Testis (tissue), 3 donors: ENCODE results near the gene SMAP2. TPM values are rescaled to one million over a fixed set of nuclear protein-coding genes. Genes with fewer than 3 reads are reported as not detected.

Experiments
- DNase-seq: peaks from one replicate; pipeline ENCODE4 v3.0.0-alpha.2; 2019
- H3K27ac ChIP-seq, 2 donors: fragments of 200-600 bp; sonication (generic); one replicate each; pipeline ENCODE4 v1.5.1; 2019
- H3K27me3 ChIP-seq: fragments of 200-600 bp; sonication (generic); one replicate; pipeline ENCODE4 v1.5.1; 2019
- H3K36me3 ChIP-seq: fragments of 200-600 bp; sonication (generic); one replicate; pipeline ENCODE4 v1.5.1; 2017; ENCODE audit warnings: low read depth; ENCODE audit errors: missing control alignments
- H3K4me1 ChIP-seq: fragments of 200-600 bp; sonication (generic); one replicate; pipeline ENCODE4 v1.5.1; 2019
- H3K4me3 ChIP-seq, 2 donors: fragments of 200-600 bp; sonication (generic); one replicate each; pipeline ENCODE4 v1.5.1; 2017 to 2019
- H3K9me3 ChIP-seq: fragments of 200-600 bp; sonication (generic); one replicate; pipeline ENCODE4 v1.5.1; 2017
- POLR2A ChIP-seq: fragments of 450-650 bp; IDR thresholded peaks from one replicate; pipeline ENCODE4 v1.6.1; 2017; ENCODE audit warnings: antibody characterized with exemption, mild to moderate bottlenecking, moderate library complexity
- WGBS, 2 donors: methylation state at CpG; one replicate each; pipeline ENCODE4 v1.1.5; 2018; 5-methylcytosine and 5-hydroxymethylcytosine counted together
- intact Hi-C: fragments of 100-400 bp; cut with DNase I; formaldehyde crosslinking; loops from one replicate; pipeline ENCODE4 v1.15.1; 2023; ENCODE audit warnings: low total_unique reads
- polyA plus RNA-seq: library from polyadenylated mRNA; stranded (reverse); fragments of 350-450 nt; fragmentation: Illumina TruSeq; extraction: RNeasy Lipid Tissue Mini Kit (QIAGEN cat#74804); gene quantifications from one replicate; pipeline ENCODE4 v1.2.3, GENCODE V29; 2014; ENCODE audit warnings: low read depth, low replicate concordance; ENCODE audit not compliant: insufficient read depth
- total RNA-seq, 2 donors: library from RNA; depleted of rRNA; stranded (reverse); fragments of >200 nt; gene quantifications; one replicate each; pipeline ENCODE4 v1.2.3, GENCODE V29; 2016
- TF ChIP-seq, protein P1 (sequence below), 3 experiments: fragments of 450-650 bp in 2 of 3; fragments of 200-600 bp in 1 of 3; sonication (generic) in 1 of 3; IDR thresholded peaks; one replicate each; pipeline ENCODE4 v1.5.1; 2016 to 2019; ENCODE audit warnings: antibody characterized with exemption in 3 of 3, mild to moderate bottlenecking in 2 of 3, moderate library complexity in 1 of 3

Gene SMAP2
- total and polyA plus RNA-seq, 3 donors from 2014 or later, result 23.0 to 44.3 (median 27.1) TPM

DNA sequence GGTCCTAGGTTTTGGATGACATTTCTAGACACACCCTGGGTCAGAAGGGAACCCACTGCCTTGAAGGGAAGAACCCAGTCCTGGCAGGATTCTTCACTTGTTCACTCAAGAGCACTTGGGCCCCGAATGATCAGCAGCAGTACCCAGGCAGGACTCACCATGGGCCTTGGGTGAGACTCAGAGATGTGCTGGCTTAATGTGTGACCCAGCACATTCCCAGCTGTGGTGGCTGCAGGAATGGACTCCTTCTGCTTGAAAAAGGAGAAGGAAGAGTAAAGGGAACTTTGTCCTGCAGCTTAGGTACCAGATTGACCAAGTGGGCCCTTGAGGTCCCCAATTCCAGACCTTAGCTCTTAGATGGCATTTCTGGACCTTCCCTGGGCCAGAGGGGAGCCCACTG is 12.3 kb upstream of the SMAP2 start:
- H3K4me1 ChIP-seq, result no peaks in the 10 kb centered on the region
- WGBS, 2 donors, result 100% methylated on average over 1 of the region's 1 CpG
- no peaks in the 10 kb centered on the region for H3K9me3 ChIP-seq
- no peak overlapping the region for H3K4me3 ChIP-seq
- intact Hi-C loops, result no loop called here
- H3K27me3 ChIP-seq, result no peaks in the 10 kb centered on the region
- TF ChIP-seq POLR2A, result no peak
- TF ChIP-seq, protein P1, sequence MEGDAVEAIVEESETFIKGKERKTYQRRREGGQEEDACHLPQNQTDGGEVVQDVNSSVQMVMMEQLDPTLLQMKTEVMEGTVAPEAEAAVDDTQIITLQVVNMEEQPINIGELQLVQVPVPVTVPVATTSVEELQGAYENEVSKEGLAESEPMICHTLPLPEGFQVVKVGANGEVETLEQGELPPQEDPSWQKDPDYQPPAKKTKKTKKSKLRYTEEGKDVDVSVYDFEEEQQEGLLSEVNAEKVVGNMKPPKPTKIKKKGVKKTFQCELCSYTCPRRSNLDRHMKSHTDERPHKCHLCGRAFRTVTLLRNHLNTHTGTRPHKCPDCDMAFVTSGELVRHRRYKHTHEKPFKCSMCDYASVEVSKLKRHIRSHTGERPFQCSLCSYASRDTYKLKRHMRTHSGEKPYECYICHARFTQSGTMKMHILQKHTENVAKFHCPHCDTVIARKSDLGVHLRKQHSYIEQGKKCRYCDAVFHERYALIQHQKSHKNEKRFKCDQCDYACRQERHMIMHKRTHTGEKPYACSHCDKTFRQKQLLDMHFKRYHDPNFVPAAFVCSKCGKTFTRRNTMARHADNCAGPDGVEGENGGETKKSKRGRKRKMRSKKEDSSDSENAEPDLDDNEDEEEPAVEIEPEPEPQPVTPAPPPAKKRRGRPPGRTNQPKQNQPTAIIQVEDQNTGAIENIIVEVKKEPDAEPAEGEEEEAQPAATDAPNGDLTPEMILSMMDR (IDR thresholded peaks at IDR 0.05), result no peak
- H3K27ac ChIP-seq, result no peak overlapping the region
- no peaks in the 10 kb centered on the region for H3K36me3 ChIP-seq
- no peak for DNase-seq

DNA sequence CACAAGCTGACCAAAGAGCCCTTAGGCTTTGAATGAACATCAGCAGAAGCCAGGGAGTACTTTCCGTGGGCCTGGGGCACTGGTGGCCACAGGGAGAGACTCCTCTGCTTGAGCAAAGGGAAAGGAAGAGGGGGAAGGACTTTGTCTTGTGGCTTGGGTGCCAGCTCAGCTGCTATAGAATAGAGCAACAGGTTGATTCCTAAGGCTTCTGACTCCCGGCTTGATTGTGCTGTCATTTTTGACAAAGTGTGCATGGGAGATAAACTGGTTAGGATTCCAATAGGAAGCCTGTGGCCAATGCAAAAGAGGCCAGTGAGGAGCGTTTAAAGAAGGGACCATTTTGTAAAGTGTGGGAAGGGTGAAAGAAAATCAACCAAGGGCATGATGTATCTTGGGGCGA is 11.9 kb upstream of the SMAP2 start:
- Histone ChIP-seq H3K9me3 (no peaks in the 10 kb centered on the region), H3K27me3 (no peaks in the 10 kb centered on the region), H3K4me3 (no peak overlapping the region), H3K27ac (no peak overlapping the region), H3K36me3 (no peaks in the 10 kb centered on the region), H3K4me1 (no peaks in the 10 kb centered on the region)
- no peak for DNase-seq
- no peak for TF ChIP-seq POLR2A
- TF ChIP-seq, protein P1 (IDR thresholded peaks at IDR 0.05), result no peak
- 85 to 95% methylated on average over 4 of the region's 4 CpGs for WGBS, 2 donors
- intact Hi-C loops, result no loop called here

GRCh38 chr1:40362199-40362598 is 11.3 kb upstream of the SMAP2 start:
- TF ChIP-seq, protein P1 (IDR thresholded peaks at IDR 0.05), result no peak
- TF ChIP-seq POLR2A, result no peak
- 86 to 93% methylated on average over 2 of the region's 2 CpGs for WGBS, 2 donors
- no peak for DNase-seq

GRCh38 chr1:40362699-40363098 is 10.8 kb upstream of the SMAP2 start:
- H3K9me3 ChIP-seq, result no peaks in the 10 kb centered on the region
- DNase-seq, result no peak
- H3K4me3 ChIP-seq, result no peak overlapping the region
- TF ChIP-seq, protein P1 (IDR thresholded peaks at IDR 0.05), result no peak
- TF ChIP-seq POLR2A, result no peak
- H3K27ac ChIP-seq, result no peak overlapping the region
- 32 to 37% methylated on average over 2 of the region's 2 CpGs for WGBS, 2 donors
- no peaks in the 10 kb centered on the region for H3K36me3 ChIP-seq
- intact Hi-C loops, result no loop called here
- H3K4me1 ChIP-seq, result no peaks in the 10 kb centered on the region
- H3K27me3 ChIP-seq, result no peaks in the 10 kb centered on the region

More at GRCh38 chr1:40362199-40362598, 11.3 kb upstream of the SMAP2 start:
- H3K27me3 ChIP-seq, result no peaks in the 10 kb centered on the region
- H3K4me1 ChIP-seq, result no peaks in the 10 kb centered on the region
- no peaks in the 10 kb centered on the region for H3K9me3 ChIP-seq
- intact Hi-C loops, result no loop called here
- no peaks in the 10 kb centered on the region for H3K36me3 ChIP-seq
- no peak overlapping the region for H3K4me3 ChIP-seq
- H3K27ac ChIP-seq, result no peak overlapping the region

- TF ChIP-seq, protein P1 (IDR thresholded peaks at IDR 0.05), result no peak
- no peak for TF ChIP-seq POLR2A
- H3K27ac ChIP-seq, result no peak overlapping the region
- no peaks in the 10 kb centered on the region for H3K4me1 ChIP-seq
- DNase-seq, result no peak
- no peaks in the 10 kb centered on the region for H3K27me3 ChIP-seq
- H3K36me3 ChIP-seq, result no peaks in the 10 kb centered on the region
- no peaks in the 10 kb centered on the region for H3K9me3 ChIP-seq
- no peak overlapping the region for H3K4me3 ChIP-seq
- intact Hi-C loops, result no loop called here
- 50 to 55% methylated on average over 2 of the region's 2 CpGs for WGBS, 2 donors
These were observed 9.8 kb upstream of the SMAP2 start for GRCh38 chr1:40363721-40364120.
